ENCODE data around the gene TMPRSS2.

Gene TMPRSS2

GRCh38 chr21:41507521-41508414 is at the start of gene TMPRSS2:
TMPRSS2 (minus strand) TSS chr21:41508158; CDS start chr21:41498133, 10,025 bp downstream.
- no peak for DNase-seq

GRCh38 chr21:41555057-41555456 is 47.1 kb upstream of the TMPRSS2 start:
- DNase-seq = no peak

- no peak for DNase-seq
Observed at GRCh38 chr21:41552254-41552653, 44.3 kb upstream of the TMPRSS2 start.

GRCh38 chr21:41548781-41549180 is 40.8 kb upstream of the TMPRSS2 start:
- DNase-seq = no peak

GRCh38 chr21:41547111-41547510 is 39.2 kb upstream of the TMPRSS2 start:
- DNase-seq = no peak

- no peak for DNase-seq
Observed at GRCh38 chr21:41545500-41546359, 37.8 kb upstream of the TMPRSS2 start.

- no peak for DNase-seq
Observed at GRCh38 chr21:41542727-41543126, 34.8 kb upstream of the TMPRSS2 start.

GRCh38 chr21:41537356-41537755 is 29.4 kb upstream of the TMPRSS2 start:
- DNase-seq = no peak

GRCh38 chr21:41536827-41537103 is 28.8 kb upstream of the TMPRSS2 start:
- DNase-seq = no peak

- no peak for DNase-seq
Observed at GRCh38 chr21:41536076-41536826, 28.3 kb upstream of the TMPRSS2 start.

- no peak for DNase-seq
Observed at GRCh38 chr21:41530366-41530765, 22.4 kb upstream of the TMPRSS2 start.

- no peak for DNase-seq
Observed at GRCh38 chr21:41529769-41530168, 21.8 kb upstream of the TMPRSS2 start.

GRCh38 chr21:41526478-41527087 is 18.6 kb upstream of the TMPRSS2 start:
- no peak for DNase-seq

- no peak for DNase-seq
Observed at GRCh38 chr21:41523175-41523574, 15.2 kb upstream of the TMPRSS2 start.

GRCh38 chr21:41521489-41522027 is 13.6 kb upstream of the TMPRSS2 start:
- DNase-seq = no peak

GRCh38 chr21:41520560-41521442 is 12.8 kb upstream of the TMPRSS2 start:
- no peak for DNase-seq

GRCh38 chr21:41519806-41520559 is 12.0 kb upstream of the TMPRSS2 start:
- no peak for DNase-seq

- no peak for DNase-seq
Observed at GRCh38 chr21:41518757-41519156, 10.8 kb upstream of the TMPRSS2 start.

GRCh38 chr21:41511858-41512257 is 3.9 kb upstream of the TMPRSS2 start:
- no peak for DNase-seq

- no peak for DNase-seq
Observed at GRCh38 chr21:41510500-41510899, 2.5 kb upstream of the TMPRSS2 start.

- DNase-seq = no peak
Observed at GRCh38 chr21:41509733-41510132, 1.8 kb upstream of the TMPRSS2 start.

Measured in GOT3 (cell line).